Parathyroid adenoma (tissue), 2 donors: ENCODE measurements around the gene HOXB3.

ENCODE experiments used
- H2AFZ ChIP-seq: fragments of 300-600 bp; sonication (generic); one replicate; pipeline ENCODE4 v1.7.0; 2017; ENCODE audit warnings: antibody characterized with exemption, mild to moderate bottlenecking
- H3K27ac ChIP-seq: fragments of 300-600 bp; sonication (generic); one replicate; pipeline ENCODE4 v1.7.0; 2017
- H3K27me3 ChIP-seq: fragments of 300-600 bp; sonication (generic); one replicate; pipeline ENCODE4 v1.7.0; 2017; ENCODE audit warnings: low read length; ENCODE audit not compliant: control insufficient read depth, insufficient read depth
- H3K36me3 ChIP-seq: fragments of 300-600 bp; sonication (generic); one replicate; pipeline ENCODE4 v1.7.0; 2017; ENCODE audit warnings: low read length; ENCODE audit not compliant: control insufficient read depth, insufficient read depth
- H3K4me1 ChIP-seq: fragments of 300-600 bp; sonication (generic); one replicate; pipeline ENCODE4 v1.7.0; 2017; ENCODE audit warnings: control low read depth
- H3K4me2 ChIP-seq: fragments of 300-600 bp; sonication (generic); one replicate; pipeline ENCODE4 v1.7.0; 2017; ENCODE audit warnings: low read length
- H3K4me3 ChIP-seq: fragments of 300-600 bp; sonication (generic); one replicate; pipeline ENCODE4 v1.7.0; 2017; ENCODE audit warnings: low read depth, low read length
- H3K79me2 ChIP-seq: fragments of 300-600 bp; sonication (generic); one replicate; pipeline ENCODE4 v1.7.0; 2017; ENCODE audit warnings: control low read depth
- H3K9ac ChIP-seq: fragments of 300-600 bp; sonication (generic); one replicate; pipeline ENCODE4 v1.7.0; 2017; ENCODE audit warnings: mild to moderate bottlenecking
- H3K9me3 ChIP-seq: fragments of 300-600 bp; sonication (generic); one replicate; pipeline ENCODE4 v1.7.0; 2017; ENCODE audit warnings: low read length; ENCODE audit not compliant: control insufficient read depth
- CTCF ChIP-seq: fragments of 300-600 bp; sonication (generic); IDR thresholded peaks from one replicate; pipeline ENCODE4 v1.7.0; 2017; ENCODE audit warnings: antibody characterized with exemption, mild to moderate bottlenecking
- donor health status: primary hyperparathyroidism.

HOXB3 gene

GRCh38 chr17:48532261-48532660, 57.8 kb downstream of the HOXB3 start:
- Histone ChIP-seq H3K79me2 (no peaks in the 10 kb centered on the region), H2AFZ (no peak overlapping the region), H3K4me2 (no peak overlapping the region), H3K36me3 (no peaks in the 10 kb centered on the region), H3K9ac (no peak overlapping the region), H3K9me3 (no peaks in the 10 kb centered on the region), H3K27me3 (no peaks in the 10 kb centered on the region), H3K4me3 (no peak overlapping the region), H3K27ac (no peak overlapping the region), H3K4me1 (no peaks in the 10 kb centered on the region)
- no peak for TF ChIP-seq CTCF

- no peaks in the 10 kb centered on the region for H3K36me3 ChIP-seq
- TF ChIP-seq CTCF, result no peak
- H3K79me2 ChIP-seq, result no peaks in the 10 kb centered on the region
- no peaks in the 10 kb centered on the region for H3K4me1 ChIP-seq
- H3K27ac ChIP-seq, result no peak within 1 kb of the TSS
- H3K4me3 ChIP-seq, result no peak within 1 kb of the TSS
- H3K9ac ChIP-seq, result no peak within 1 kb of the TSS
- no peak within 1 kb of the TSS for H3K4me2 ChIP-seq
- no peaks in the 10 kb centered on the region for H3K9me3 ChIP-seq
- H2AFZ ChIP-seq, result no peak within 1 kb of the TSS
- no peaks in the 10 kb centered on the region for H3K27me3 ChIP-seq
Measured at GRCh38 chr17:48530887-48531272, 59.2 kb downstream of the HOXB3 start, which contains the start of gene HOXB1. Gene HOXB1 (minus strand): TSS chr17:48531011. CDS start chr17:48530904, 107 bp downstream.

- no peak overlapping the region for H3K27ac ChIP-seq
- H3K9me3 ChIP-seq, result no peaks in the 10 kb centered on the region
- H3K36me3 ChIP-seq, result no peaks in the 10 kb centered on the region
- H2AFZ ChIP-seq, result no peak overlapping the region
- no peak overlapping the region for H3K9ac ChIP-seq
- H3K4me3 ChIP-seq, result no peak overlapping the region
- H3K27me3 ChIP-seq, result no peaks in the 10 kb centered on the region
- no peak overlapping the region for H3K4me2 ChIP-seq
- no peaks in the 10 kb centered on the region for H3K4me1 ChIP-seq
- H3K79me2 ChIP-seq, result no peaks in the 10 kb centered on the region
- TF ChIP-seq CTCF, result no peak
Measured at GRCh38 chr17:48530208-48530886, 59.7 kb downstream of the HOXB3 start.

GRCh38 chr17:48529683-48530009, 60.4 kb downstream of the HOXB3 start:
- H3K79me2 ChIP-seq, result no peaks in the 10 kb centered on the region
- no peaks in the 10 kb centered on the region for H3K9me3 ChIP-seq
- H3K27me3 ChIP-seq, result no peaks in the 10 kb centered on the region
- H3K4me3 ChIP-seq, result no peak overlapping the region
- H3K27ac ChIP-seq, result no peak overlapping the region
- TF ChIP-seq CTCF, result no peak
- no peaks in the 10 kb centered on the region for H3K4me1 ChIP-seq
- no peaks in the 10 kb centered on the region for H3K36me3 ChIP-seq
- no peak overlapping the region for H3K4me2 ChIP-seq
- H3K9ac ChIP-seq, result no peak overlapping the region
- no peak overlapping the region for H2AFZ ChIP-seq

GRCh38 chr17:48528936-48529682, 60.9 kb downstream of the HOXB3 start:
- TF ChIP-seq CTCF, result no peak
- H3K27ac ChIP-seq, result no peak overlapping the region
- no peaks in the 10 kb centered on the region for H3K79me2 ChIP-seq
- H3K9me3 ChIP-seq, result no peaks in the 10 kb centered on the region
- H3K4me3 ChIP-seq, result no peak overlapping the region
- H2AFZ ChIP-seq, result no peak overlapping the region
- no peak overlapping the region for H3K4me2 ChIP-seq
- no peaks in the 10 kb centered on the region for H3K4me1 ChIP-seq
- H3K27me3 ChIP-seq, result no peaks in the 10 kb centered on the region
- H3K36me3 ChIP-seq, result no peaks in the 10 kb centered on the region
- H3K9ac ChIP-seq, result no peak overlapping the region
